COLO829 (cell line): ENCODE measurements around the gene ZFYVE21.

Experiments
- DNase-seq: peaks from one replicate; pipeline ENCODE4 v3.0.0; 2012; ENCODE audit warnings: low spot score

ZFYVE21 gene

DNA sequence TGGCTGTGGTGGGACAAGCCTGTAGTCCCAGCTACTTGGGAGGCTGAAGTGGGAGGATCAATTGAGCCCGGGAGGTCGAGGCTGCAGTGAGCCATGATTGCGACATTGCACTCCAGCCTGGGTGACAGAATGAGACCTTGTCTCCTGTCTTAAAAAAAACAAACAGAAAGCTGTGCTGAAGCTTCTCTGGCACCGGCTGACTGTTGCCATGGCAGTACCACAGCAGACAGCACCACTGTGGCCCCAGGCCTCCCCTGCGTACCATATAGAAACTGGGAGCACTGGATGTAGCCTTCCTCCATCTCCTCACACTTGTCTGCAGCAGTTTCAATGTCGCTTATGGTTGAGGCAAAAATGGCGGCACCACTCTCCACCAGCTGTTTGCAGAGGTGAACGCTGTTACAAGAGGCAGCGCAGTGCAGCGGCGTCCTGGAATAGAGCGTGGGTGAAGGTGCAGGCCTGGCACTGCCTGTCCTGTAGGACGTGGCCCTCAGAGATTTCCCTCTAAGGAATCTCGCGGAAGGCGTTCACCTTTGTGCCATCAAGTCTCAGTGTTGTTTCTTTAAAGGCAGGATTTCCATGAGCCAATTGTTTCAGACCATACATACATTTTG, 21.9 kb downstream of the ZFYVE21 start:
- no peak for DNase-seq

DNA sequence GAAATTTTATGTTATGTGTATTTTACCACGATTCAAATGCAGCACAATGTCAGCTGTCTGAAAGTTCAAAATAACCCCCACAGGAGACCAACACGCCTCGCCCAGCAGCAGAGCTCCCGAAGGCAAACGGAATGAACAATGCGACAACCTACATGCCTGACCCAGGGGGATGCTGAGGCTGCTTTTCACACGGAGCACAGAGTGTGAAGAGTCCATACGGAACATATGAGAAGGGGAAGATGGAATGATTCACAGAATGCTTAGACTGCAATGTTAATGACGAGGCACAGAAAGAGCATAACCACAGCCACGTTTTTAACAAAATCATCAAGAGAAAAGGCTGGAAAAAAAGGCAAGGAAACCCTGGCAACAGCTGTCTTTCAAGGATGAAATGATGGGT, 22.6 kb downstream of the ZFYVE21 start:
- no peak for DNase-seq

DNA sequence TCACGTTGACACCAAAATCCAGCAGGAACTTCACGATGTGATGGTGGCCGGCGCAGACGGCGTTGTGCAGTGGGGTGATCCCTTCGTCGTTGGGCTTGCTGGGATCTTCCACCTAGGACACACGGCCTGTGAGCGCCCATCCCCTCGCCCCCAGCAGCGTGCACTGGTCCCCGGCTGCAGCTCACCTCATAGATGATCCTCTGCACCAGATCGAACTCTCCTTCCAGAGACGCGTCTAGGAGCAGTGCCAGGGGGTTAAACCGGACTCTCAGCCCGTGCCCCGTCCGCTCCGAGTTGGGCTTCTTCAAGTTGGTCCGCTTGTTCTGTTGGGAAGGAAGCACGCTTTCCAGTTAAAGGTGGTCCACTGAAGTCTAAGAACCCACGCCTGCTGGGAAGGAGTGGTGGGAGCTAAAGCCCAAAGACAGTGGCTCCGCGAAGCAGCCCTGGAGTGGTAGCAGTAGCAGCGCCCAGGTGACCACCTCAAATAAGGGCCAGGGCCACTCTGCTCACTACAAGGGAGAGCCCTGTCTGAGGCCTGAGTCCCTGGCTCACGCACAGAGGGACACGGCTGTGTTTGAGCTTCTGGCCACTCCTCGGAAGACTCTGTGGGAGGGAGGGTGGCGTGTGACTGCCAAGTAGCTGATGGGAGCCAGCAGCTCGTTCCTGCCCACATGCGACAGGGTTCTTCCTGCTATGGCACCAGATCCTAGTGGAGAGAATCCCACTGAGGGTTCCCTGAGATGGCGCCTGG, 23.3 kb downstream of the ZFYVE21 start:
- DNase-seq: no peak

DNA sequence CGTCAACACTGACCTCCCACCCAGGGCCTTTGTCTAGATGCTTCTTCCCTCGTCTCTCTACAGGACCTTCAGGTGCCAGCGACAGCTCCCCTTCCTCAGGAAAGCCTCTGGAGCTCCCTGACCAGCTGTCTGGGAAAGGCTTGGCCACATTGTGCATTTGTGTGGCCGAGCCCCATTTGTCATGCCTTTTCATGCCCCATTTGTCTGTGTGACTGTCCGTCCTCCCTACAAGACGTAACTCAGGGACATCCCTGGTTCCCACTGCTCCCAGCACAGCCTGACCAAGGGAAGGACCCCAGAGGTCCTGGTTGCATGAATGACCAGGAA, 23.8 kb downstream of the ZFYVE21 start:
- no peak for DNase-seq

DNA sequence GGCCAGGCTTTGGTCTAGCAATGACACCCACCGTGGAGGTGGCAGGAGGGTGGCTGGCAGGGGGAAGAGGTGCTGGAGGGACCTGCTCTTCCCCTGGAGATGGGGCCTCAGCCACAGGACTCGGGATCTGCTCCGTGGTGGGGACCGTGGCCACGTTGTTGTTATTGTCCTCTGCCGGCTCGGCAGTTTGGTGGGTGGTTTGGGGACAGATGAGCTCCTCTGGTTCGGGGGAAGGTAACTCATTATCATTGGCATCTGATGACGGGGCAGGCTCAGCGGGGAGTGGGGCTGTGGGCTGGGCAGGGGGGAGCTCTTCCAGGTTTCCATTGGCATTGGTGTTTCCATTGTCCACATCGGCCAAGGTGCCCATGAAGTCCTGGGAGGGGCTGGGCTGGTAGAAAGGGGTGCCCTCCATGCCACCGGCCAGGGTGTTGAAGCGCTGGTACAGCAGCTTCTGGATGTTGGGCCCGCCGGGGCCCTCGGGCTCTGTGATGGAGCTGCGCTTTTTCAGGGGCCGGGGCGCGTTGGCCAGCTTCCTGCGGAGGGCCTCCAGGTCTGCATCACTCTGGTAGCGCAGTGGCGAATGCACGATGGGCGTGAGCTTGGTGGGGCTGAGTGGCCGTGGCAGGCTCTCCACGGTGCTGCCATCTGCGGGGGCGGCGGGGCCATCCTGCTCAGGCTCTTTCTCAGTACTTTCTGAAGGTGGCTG, 24.3 kb downstream of the ZFYVE21 start:
- no peak for DNase-seq

DNA sequence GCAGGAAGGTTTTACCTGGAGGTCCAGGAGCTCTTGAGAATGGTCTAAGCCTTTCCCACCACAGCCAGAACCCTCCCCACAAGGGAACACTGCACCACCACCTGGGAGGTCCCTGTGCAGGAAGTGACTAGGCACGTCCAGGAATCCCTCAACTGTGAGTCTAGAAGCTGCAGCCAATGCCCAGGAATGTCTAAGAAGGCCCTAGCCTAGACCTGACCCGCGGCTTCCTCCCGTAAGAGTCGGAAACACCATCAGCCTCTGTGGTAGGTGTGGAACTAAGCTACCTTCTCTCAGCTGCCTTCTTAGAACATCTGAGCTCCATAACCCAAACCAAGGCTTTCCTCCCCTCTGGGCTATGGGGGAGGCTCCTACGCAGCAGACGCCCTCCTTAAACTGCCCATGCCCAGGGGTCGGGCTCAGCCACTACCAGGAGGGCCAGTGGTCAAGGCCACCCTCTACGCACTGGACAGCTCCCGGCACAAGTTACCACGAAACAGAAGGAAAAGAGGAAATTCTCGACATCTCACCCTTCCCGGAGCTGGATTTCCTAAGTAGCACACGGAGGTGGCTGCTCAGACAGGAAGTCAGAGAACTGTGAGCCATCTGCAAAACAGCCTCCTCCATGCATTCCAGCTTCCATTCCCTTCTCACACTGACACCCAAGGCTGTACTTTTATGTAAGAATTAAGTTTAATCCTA, 25.5 kb downstream of the ZFYVE21 start:
- no peak for DNase-seq

DNA sequence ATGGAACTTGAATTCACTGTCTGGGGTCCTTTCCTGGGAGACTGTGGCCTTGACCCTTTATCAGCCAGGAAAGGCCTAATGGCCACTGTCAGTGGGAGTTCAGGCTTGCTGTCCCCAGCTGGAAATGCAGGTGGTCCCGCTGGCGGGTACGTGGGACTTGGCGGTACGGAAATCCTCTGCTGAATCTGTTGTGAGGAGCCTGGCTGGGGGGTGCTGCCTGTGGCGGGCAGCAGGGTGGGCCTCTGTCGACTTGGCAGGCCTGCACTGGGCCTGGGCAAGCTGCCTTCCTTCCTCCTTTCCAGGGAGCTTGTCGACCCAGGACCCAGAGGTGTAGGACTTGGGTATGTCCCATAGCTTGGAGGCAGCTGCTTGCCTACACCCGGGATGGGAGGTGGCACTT, 26.3 kb downstream of the ZFYVE21 start:
- no peak for DNase-seq

DNA sequence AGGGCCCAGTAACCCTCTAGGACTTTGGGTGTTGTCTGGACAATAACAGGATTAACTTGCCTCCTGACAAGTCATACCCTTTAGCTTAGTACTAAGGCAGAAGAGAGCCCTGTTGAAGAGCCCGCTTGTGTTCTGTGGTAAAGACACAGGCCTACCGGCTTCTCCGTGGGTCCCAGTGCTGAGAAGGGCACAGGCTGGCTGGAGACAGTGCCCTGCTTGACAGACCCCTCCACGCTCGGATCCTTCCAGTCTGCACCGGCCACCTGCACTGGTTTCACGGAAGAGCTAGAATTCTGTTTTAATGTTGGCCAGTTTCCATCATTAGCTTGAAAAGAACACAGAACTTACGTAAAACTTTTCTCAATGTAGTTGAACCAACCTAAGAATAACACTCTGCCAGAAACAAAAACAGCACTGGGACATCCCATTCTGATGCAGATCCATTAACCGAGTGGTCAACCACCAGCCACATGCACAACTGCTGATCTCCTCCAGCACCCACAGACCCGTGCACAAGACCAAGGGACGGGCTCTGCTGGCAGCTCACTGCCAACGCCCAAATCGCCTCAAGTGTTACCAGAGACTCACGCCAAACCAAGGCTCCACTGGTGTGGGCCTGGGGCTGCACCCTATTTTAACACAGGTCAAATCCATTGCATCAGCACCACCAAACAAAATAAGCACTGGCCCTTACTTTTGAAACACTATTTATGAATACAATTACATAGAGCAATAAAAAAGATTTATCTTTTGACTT, 27.1 kb downstream of the ZFYVE21 start:
- DNase-seq: no peak

DNA sequence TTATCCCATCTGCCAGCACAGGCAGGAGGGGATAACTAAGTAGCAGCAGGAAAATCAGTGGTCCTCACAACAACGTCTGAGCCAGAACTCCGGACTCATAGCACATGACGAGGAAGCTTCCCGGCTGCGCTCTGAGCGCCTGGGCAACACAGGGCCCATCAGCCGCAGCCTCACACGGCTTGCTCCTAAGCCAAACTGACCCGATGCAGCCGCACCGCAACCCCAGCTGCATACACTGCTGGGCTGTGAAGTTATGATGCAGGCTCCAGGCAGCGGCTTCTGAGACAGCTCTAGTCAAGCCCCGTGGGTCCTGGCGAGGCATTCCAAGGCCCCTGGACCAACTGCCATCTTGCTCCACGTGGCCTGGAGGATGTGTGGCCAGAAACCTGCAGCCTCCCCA, 28.1 kb downstream of the ZFYVE21 start:
- DNase-seq: no peak

DNA sequence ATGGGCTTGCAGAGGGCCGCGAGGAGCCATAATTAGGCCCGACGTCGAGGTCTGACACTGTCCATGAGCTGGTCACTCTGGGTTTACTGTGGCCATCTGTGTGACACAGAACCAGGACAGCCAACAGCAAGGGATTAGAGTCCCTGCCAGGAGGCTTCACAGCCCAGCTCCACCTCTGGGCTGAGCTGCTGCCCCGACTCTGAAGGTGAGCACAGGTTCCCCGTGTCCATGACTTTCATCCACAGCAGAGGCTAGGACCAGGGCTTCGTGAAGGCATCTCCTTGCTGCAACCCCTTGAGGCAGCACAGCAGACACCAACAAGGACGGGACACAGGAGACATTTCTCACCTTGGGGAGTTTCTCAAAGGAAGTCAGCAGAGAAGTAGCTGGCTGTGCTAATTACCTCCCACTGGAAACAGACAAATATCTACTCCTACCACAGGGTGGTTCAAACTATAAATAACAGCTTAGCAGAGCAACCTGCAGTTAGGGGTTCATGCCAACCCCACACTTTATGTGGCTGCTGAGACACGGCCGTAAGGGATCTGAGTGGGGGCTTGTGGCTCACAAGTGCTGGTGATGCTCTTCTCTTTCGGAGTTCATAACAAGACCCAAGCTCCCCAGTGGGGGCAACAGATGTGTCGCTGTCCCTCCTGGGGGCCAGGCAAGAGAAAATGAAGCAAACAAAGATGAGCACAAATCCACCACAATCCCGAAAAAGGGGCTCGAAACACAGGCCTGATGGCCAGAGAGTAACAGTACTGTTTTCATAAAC, 29.2 kb downstream of the ZFYVE21 start:
- no peak for DNase-seq

DNA sequence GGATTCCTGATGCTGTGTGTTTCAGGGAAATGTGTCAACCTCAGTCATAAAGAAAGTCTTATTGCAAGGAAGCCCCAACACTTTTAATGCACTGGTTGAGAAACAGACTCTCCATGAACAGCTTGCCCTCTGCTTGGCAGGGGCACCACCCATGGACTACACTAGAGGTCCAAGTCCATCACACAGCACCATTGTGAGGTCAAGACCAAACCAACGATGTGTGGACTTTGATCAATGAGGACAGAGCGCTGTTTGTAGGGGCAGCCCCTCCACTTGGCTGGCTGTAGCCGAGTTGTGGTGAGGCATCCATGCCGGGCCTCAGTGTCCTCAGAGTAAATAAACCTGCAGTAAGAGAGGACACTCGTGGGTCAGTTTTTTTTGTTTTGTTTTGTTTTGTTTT, 29.8 kb downstream of the ZFYVE21 start:
- DNase-seq: no peak

DNA sequence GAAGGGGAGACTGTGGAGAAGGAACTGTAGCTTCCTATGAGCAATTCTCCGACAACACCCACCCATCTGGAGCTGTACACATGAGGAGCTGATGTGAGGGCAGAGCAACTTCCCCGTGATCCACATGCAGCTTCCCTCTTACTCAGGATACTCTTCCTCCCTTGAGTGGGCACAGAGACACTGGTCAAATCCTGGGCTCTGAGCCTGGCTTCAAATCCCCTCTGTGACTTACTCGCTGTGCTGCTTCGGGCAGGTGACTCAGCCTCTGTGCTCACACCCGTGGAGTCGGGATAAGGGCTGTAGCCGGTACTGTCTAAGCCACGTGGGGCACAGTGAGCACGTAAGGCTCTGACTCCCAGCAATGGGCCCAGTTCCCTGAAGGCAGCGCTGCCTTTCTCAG, 31.1 kb downstream of the ZFYVE21 start:
- no peak for DNase-seq

DNA sequence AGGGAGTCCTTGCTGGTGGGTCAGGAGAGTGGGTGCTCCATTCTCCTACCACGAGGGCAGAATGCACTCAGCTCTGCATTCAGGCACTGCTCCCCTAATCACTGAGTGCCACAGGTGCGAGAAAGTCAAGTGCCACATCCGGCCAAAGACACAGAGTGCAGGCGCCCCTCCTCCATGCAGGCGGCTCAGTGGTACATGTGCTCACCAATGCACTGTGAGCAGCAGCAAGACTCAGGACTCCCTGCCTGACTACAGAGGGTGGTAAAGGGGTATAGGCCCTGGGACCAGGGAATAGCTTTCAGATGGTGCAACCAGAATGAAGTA, 32.9 kb downstream of the ZFYVE21 start:
- no peak for DNase-seq

DNA sequence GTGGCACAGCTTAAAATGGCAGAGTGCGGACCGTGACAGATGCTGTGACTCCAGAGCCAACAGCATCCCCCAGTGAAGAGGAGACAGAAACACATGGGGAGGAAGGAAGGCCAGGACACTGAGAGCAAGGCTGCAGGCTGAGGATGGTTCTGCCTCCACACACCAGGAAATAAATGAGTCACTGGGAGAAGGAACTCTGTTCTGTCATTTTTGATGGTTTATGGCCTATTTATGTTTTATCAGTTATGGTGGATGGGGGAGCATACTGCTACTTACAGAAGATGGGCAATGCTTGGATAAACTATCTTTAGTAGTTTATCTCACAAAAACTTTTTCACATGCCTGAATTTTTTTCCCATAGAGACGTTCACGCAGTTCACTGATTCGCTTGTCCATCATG, 33.8 kb downstream of the ZFYVE21 start:
- DNase-seq: no peak

DNA sequence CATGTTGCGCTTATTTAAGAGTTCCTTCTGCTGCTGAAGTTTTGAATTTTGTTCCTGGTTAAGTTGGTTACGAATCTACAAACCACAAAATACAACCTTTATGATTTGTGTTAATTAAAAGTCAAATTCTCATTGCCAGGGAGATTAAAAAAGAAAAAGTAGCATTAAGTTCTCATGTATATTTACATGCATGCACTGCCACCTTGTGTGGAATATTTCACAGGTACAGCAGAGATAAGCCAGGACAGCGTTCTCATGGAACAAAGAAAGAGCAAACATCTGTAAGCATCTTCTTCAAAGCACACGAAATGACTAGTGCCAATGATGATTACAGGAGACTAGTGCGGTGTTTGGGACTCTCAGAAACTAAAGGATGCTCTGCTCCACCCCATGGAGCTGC, 34.2 kb downstream of the ZFYVE21 start:
- DNase-seq: no peak

DNA sequence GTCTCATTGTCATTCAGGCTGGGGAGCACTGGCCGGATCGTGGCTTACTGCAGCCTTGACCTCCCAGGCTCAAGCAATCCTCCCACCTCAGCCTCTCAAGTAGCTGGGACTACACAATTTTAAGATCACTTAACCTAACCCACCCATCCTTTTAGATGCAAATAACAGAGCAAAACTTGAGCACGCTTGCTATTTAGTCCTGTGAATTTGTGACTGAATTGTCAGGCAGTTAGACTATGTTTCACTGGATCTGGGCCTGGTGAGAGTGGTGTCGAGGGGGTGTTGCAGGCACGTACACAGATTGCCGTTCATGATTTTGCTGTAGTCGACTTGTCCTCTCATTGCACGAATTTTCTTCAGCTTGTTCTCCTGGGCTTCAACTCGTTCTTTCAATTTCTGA, 38.2 kb downstream of the ZFYVE21 start:
- no peak for DNase-seq

DNA sequence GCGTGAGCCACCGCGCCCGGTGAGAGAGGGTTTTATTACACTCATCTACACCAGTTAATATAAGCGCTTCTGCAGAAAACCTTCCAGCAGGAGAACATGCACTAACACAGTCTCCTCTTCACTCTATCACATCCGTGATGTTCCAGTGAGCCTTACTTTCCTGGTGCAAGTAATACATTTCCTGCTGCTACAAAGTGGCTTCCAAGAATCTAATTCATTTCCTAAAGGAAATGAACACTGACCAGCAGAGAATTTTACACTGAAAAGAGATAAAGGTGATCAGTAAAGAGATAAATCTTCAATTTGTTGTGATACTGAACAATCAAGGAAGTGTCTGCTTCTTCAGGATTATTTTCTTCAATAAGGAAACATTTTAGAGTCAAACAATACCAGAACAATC, 39.5 kb downstream of the ZFYVE21 start:
- no peak for DNase-seq

DNA sequence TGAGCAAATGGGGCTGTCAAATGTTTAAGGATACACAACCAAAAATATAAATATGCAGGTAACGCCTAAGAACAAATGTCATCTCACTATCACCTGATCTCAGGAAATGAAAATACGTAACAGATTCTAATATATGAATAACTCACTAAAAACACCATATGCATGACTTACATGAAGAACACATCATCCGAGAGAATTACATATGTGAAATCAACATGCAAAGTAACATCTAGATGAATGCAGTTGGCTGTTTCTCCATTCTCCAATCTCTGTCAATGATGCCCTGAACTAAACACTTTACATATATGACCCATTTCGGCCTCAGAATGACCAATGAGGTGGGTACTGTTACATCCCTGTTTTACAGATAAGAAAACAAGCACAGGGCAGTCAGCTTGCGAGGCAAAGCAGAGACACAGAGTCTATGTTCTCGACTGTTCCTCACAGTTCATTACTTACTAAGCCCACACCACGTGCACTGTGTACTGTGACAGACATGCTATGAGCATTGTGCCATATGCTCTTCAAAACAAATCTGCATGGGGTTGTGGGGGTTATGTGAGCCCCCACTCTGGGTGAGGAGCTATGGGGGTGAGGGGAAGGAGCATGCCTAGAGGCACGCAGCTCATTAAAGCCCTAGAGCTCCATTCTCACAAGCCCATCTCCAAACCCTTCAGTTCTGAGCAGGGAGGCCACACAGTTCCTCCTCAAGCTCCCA, 42.6 kb downstream of the ZFYVE21 start:
- DNase-seq: no peak

DNA sequence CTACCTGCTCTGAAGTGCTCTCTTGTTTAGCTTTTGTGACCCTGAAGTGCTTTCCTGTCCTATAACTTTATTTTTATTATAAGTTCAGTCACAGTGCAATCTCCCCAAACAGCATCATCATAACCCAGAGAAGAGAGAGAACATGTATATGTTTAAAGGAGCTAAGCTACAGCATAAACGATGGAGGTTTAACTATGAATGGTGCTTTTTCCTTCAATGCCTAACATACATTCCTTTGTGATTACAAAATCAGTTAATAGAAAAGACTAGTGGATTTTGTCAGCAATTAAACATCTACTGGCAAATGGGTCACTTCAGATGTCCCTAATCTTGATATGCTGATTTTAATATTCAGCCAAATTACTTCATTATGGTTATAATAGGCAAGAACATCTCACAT, 46.4 kb downstream of the ZFYVE21 start:
- peak; percentile 4 for DNase-seq

DNA sequence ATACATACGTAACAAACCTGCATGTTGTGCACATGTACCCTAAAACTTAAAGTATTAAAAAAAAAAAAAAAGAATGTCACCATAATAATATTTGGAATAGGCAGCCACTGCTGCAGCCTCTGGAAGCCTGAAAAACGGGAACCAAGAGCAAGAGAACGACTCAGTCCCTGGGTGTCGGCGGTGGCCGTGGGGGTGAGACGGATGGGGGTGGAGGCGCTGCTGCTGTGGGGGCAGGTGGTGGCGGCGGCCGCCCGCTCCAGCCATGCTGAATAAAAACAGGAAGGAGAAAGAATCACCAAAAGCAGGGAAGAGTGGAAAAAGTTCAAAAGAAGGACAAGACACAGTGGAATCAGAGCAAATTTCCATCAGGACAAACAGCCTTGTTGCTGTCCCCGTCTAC, 46.9 kb downstream of the ZFYVE21 start:
- DNase-seq: no peak
